A549 (cell line): ENCODE data around the gene KMT2C.
"Not testable (repeated sequence)": the region's sequence is repeated elsewhere in the genome, so short reads cannot be mapped to it uniquely, and the experiment has no call there.

Experiments used
- CTCF ChIP-seq: fragments of >200 bp; sonication (Bioruptor Twin); formaldehyde crosslinking; IDR thresholded peaks from 3 replicates; pipeline ENCODE4 v1.5.1; 2016
- HDAC2 ChIP-seq: fragments of 200-600 bp; sonication (generic); IDR thresholded peaks from 2 replicates; pipeline ENCODE4 v1.6.1; 2016
- RNF2 ChIP-seq: fragments of 200-600 bp; sonication (generic); IDR thresholded peaks from 2 replicates; pipeline ENCODE4 v1.6.1; 2016; ENCODE audit warnings: low read depth, mild to moderate bottlenecking, antibody characterized with exemption, moderate library complexity, borderline replicate concordance
- TP53 ChIP-seq: fragments of 250-450 bp; sonication (Bioruptor Pico); IDR thresholded peaks from 2 replicates; pipeline ENCODE4 v1.5.0; 2021; ENCODE audit warnings: mild to moderate bottlenecking, moderate library complexity

GRCh38 chr7:152286972-152287371 lies 148.8 kb downstream of the KMT2C start:
- not testable (repeated sequence) for TF ChIP-seq CTCF; TP53 (CRISPR knock-in tag); RNF2; HDAC2
